ENCODE results near the gene MED1. TPM values are rescaled to one million over a fixed set of nuclear protein-coding genes. Genes with fewer than 3 reads are reported as not detected.

MED1 gene
- total and polyA plus RNA-seq, 2 experiments from 2014 or later = 14.9 to 17.2 TPM

DNA sequence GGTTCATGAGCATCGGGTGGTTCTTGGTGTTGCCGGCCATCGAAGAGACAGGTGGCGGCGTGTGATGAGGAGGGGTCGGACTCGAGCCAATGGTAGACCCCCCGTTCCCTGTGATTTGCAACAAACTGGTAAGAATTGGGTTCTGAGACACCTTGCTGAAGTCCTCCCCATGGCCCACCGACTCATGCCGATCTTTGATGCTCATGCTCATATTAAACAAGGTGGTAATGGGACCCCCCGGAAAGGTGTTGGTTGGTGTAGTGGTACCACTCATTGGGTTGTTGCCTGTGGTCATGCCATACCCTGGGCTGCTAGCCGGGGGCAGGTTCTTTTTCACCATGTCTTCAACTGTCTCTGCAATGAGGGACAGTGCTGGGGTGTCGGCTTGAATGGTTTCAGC, 40.8 kb downstream of the MED1 start:
- Histone ChIP-seq H3K27me3 (replicated peaks; ENCODE audit: insufficient read depth) (no peaks in the 10 kb centered on the region), H3F3A (ENCODE audit: insufficient read depth) (peaks cover 39% of the 10 kb centered on the region), H3K4me1 (ENCODE audit: insufficient read depth) (peaks cover 16% of the 10 kb centered on the region), H3K9me2 (ENCODE audit: insufficient read depth) (no peaks in the 10 kb centered on the region), H3K4me2 (ENCODE audit: unreplicated experiment) (no peak overlapping the region), H3K9me3 (ENCODE audit: low read depth) (no peaks in the 10 kb centered on the region), H3K36me3 (ENCODE audit: low read depth) (peaks cover 50% of the 10 kb centered on the region), H3K9ac (no peak overlapping the region), H3K79me2 (ENCODE audit: insufficient read depth) (no peaks in the 10 kb centered on the region), H4K20me1 (ENCODE audit: insufficient read depth) (no peaks in the 10 kb centered on the region), H3K4me3 (no peak overlapping the region), H2AFZ (no peak overlapping the region), H3K27ac (no peak overlapping the region)
- 91 to 96% methylated on average over 13 of the region's 13 CpGs for WGBS, 2 experiments (ENCODE audit: low coverage in 1 of 2, low lambda C conversion rate in 2 of 2, missing lambda C conversion rate in 2 of 2)
- no peak for DNase-seq
- TF ChIP-seq EZH2 (IDR thresholded peaks at IDR 0.05; ENCODE audit: insufficient read depth, poor library complexity, severe bottlenecking) (no peak), EZH2phosphoT487 (IDR thresholded peaks at IDR 0.05; ENCODE audit: insufficient read depth, low read depth) (no peak)
- in situ Hi-C loops (cut with MboI) = no loop called here

DNA sequence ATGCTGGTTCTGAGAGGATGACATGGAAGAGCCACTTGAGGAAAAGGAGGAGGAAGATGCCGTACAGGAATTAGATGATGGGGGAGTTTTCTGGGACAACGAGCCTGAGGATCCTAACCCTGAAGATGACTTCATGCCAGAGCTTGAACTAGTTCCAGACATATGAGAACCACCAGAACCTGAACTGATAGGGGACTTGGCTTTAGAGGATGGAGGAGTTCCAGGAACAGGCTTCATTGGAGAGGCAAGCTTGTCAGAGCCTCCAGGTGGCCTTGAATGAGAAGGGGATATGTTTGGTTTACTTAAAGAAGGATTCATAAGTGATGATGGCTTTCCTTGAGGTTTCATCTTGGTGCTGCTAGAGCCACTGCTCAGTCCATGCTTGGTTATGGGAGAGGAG, 42.7 kb downstream of the MED1 start:
- H4K20me1 ChIP-seq (ENCODE audit: insufficient read depth) = no peaks in the 10 kb centered on the region
- peaks cover 30% of the 10 kb centered on the region for H3K4me1 ChIP-seq (ENCODE audit: insufficient read depth)
- TF ChIP-seq EZH2 (IDR thresholded peaks at IDR 0.05; ENCODE audit: insufficient read depth, poor library complexity, severe bottlenecking) = no peak
- TF ChIP-seq EZH2phosphoT487 (IDR thresholded peaks at IDR 0.05; ENCODE audit: insufficient read depth, low read depth) = no peak
- H3F3A ChIP-seq (ENCODE audit: insufficient read depth) = peaks cover 52% of the 10 kb centered on the region
- no peaks in the 10 kb centered on the region for H3K9me3 ChIP-seq (ENCODE audit: low read depth)
- H3K27ac ChIP-seq = no peak overlapping the region
- DNase-seq = no peak
- H3K9ac ChIP-seq = no peak overlapping the region
- no peak overlapping the region for H3K4me2 ChIP-seq (ENCODE audit: unreplicated experiment)
- 52 to 53% methylated on average over 2 of the region's 2 CpGs for WGBS, 2 experiments (ENCODE audit: low coverage in 1 of 2, low lambda C conversion rate in 2 of 2, missing lambda C conversion rate in 2 of 2)
- no peaks in the 10 kb centered on the region for H3K9me2 ChIP-seq (ENCODE audit: insufficient read depth)
- H2AFZ ChIP-seq = no peak overlapping the region
- H3K27me3 ChIP-seq (replicated peaks; ENCODE audit: insufficient read depth) = no peaks in the 10 kb centered on the region
- no peaks in the 10 kb centered on the region for H3K79me2 ChIP-seq (ENCODE audit: insufficient read depth)
- no peak overlapping the region for H3K4me3 ChIP-seq
- in situ Hi-C loops (cut with MboI) = no loop called here
- peaks cover 38% of the 10 kb centered on the region; the same call in 1 of the 2 replicates for H3K36me3 ChIP-seq (ENCODE audit: low read depth)

DNA sequence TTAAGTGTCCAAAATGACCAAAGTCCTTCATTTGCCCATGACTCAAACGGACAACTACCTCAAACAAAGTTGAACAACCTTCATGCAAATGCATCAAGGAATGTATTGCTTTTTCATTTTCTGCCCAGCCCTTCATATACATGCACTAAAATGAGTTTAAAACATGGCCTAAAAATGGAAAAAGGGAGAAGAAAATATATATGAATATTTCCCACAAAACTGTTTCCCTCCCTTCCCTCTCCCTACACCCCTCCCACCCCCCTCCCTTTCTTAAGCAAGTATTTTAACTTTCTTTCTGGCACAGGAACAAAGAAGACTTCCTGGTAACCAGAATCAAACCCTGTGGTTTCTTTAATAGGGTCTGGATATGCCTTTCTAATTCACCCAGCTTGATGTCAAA, 44.1 kb downstream of the MED1 start:
- no peak overlapping the region for H3K27ac ChIP-seq
- no peaks in the 10 kb centered on the region for H3K9me3 ChIP-seq (ENCODE audit: low read depth)
- H3K4me2 ChIP-seq (ENCODE audit: unreplicated experiment) = no peak overlapping the region
- H3K4me3 ChIP-seq = no peak overlapping the region
- no peaks in the 10 kb centered on the region for H4K20me1 ChIP-seq (ENCODE audit: insufficient read depth)
- no peaks in the 10 kb centered on the region for H3K27me3 ChIP-seq (replicated peaks; ENCODE audit: insufficient read depth)
- no peaks in the 10 kb centered on the region for H3K79me2 ChIP-seq (ENCODE audit: insufficient read depth)
- DNase-seq = no peak
- no peak overlapping the region for H2AFZ ChIP-seq
- H3K4me1 ChIP-seq (ENCODE audit: insufficient read depth) = peaks cover 33% of the 10 kb centered on the region
- peaks cover 32% of the 10 kb centered on the region; the same call in 1 of the 2 replicates for H3K36me3 ChIP-seq (ENCODE audit: low read depth)
- peaks cover 55% of the 10 kb centered on the region for H3F3A ChIP-seq (ENCODE audit: insufficient read depth)
- no peaks in the 10 kb centered on the region for H3K9me2 ChIP-seq (ENCODE audit: insufficient read depth)
- in situ Hi-C loops (cut with MboI) = no loop called here
- 68 to 72% methylated on average over 1 of the region's 1 CpG for WGBS, 2 experiments (ENCODE audit: low coverage in 1 of 2, low lambda C conversion rate in 2 of 2, missing lambda C conversion rate in 2 of 2)
- peak overlapping the region; percentile 19; the same call in 1 of the 2 replicates for H3K9ac ChIP-seq
- TF ChIP-seq EZH2 (IDR thresholded peaks at IDR 0.05; ENCODE audit: insufficient read depth, poor library complexity, severe bottlenecking) = no peak
- TF ChIP-seq EZH2phosphoT487 (IDR thresholded peaks at IDR 0.05; ENCODE audit: insufficient read depth, low read depth) = no peak

DNA sequence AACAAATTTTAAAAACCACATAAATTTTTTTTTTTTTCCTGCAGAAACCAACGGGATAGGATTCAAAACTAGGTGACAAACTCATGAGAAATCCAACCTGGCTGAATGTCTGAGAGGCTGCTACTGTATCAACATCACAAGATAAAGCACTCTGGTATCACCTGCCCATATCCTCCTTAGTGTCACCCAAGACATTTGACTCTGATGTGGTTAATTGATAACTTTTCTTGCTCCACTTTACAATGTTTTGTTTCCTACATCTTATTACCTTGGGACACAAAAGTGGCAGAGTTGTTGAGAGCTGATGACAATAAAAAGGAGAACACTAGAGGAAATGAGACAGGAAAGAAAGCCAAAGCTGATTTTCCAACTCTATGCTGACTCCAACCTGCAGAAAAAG, 45.6 kb downstream of the MED1 start:
- in situ Hi-C loops (cut with MboI) = no loop called here
- peak overlapping the region; percentile 86 for H3K27ac ChIP-seq

More for the DNA sequence above, 45.6 kb downstream of the MED1 start:
- Histone ChIP-seq H3K79me2 (ENCODE audit: insufficient read depth) (peaks cover 9% of the 10 kb centered on the region), H3K36me3 (ENCODE audit: low read depth) (peaks cover 27% of the 10 kb centered on the region; the same call in 1 of the 2 replicates), H3K27me3 (replicated peaks; ENCODE audit: insufficient read depth) (no peaks in the 10 kb centered on the region), H3K9ac (peak overlapping the region; percentile 63), H3K9me3 (ENCODE audit: low read depth) (no peaks in the 10 kb centered on the region), H3F3A (ENCODE audit: insufficient read depth) (peaks cover 57% of the 10 kb centered on the region), H3K4me2 (ENCODE audit: unreplicated experiment) (peak overlapping the region; percentile 66), H4K20me1 (ENCODE audit: insufficient read depth) (no peaks in the 10 kb centered on the region), H3K9me2 (ENCODE audit: insufficient read depth) (no peaks in the 10 kb centered on the region), H3K4me1 (ENCODE audit: insufficient read depth) (peaks cover 34% of the 10 kb centered on the region), H2AFZ (no peak overlapping the region), H3K4me3 (no peak overlapping the region)
- TF ChIP-seq EZH2 (IDR thresholded peaks at IDR 0.05; ENCODE audit: insufficient read depth, poor library complexity, severe bottlenecking) (no peak), EZH2phosphoT487 (IDR thresholded peaks at IDR 0.05; ENCODE audit: insufficient read depth, low read depth) (no peak)
- no peak for DNase-seq
- WGBS, 2 experiments (ENCODE audit: low coverage in 1 of 2, low lambda C conversion rate in 2 of 2, missing lambda C conversion rate in 2 of 2) = 11 to 15% methylated on average over 1 of the region's 1 CpG

Data from GM23248 (cell line).